ENCODE measurements around the gene ADGRL3. TPM values are rescaled to one million over a fixed set of nuclear protein-coding genes. Genes with fewer than 3 reads are reported as not detected.
"Not testable (repeated sequence)": the region's sequence is repeated elsewhere in the genome, so short reads cannot be mapped to it uniquely, and the experiment has no call there.

The ADGRL3 gene
- total RNA-seq, 1 donor from 2014 or later: 45.9 TPM

DNA sequence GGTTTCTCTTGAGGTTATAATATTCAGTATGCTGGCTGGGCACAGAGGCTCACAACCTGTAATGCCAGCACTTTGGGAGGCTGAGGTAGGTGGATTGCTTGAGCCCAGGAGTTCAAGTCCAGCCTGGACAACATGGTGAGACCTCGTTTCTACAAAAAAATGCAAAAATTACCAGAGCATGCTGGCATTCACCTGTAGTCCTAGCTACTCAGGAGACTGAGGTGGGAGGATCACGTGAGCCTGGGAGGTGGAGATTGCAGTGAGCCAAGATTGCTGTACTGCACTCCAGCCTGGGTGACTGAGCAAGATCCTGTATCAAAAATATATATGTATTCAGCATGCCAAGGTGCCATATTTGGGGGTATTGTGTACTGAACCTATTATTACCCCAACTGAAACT lies 552.5 kb downstream of the ADGRL3 start:
- DNase-seq (ENCODE audit: low spot score) (no peak), ATAC-seq (no peak)
- intact Hi-C loops (cut with DNase I): no loop called here

- DNase-seq (ENCODE audit: low spot score): no peak
- intact Hi-C loops (cut with DNase I): no loop called here
- ATAC-seq: no peak
Measured at GRCh38 chr4:61753739-61754138, 553.6 kb downstream of the ADGRL3 start.

DNA sequence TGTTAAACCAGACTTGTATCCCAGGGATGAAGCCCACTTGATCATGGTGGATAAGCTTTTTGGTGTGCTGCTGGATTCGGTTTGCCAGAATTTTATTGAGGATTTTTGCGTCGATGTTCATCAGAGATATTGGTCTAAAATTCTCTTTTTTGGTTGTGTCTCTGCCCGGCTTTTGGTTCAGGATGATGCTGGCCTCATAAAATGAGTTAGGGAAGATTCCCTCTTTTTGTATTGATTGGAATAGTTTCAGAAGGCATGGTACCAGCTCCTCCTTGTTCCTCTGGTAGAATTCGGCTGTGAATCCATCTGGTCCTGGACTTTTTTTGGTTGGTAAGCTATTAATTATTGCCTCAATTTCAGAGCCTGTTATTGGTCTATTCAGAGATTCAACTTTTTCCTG lies 556.8 kb downstream of the ADGRL3 start:
- ATAC-seq; DNase-seq (ENCODE audit: low spot score); intact Hi-C loops (cut with DNase I): not testable (repeated sequence)

- intact Hi-C loops (cut with DNase I); ATAC-seq; DNase-seq (ENCODE audit: low spot score): not testable (repeated sequence)
Measured at GRCh38 chr4:61757983-61758382, 557.9 kb downstream of the ADGRL3 start.

DNA sequence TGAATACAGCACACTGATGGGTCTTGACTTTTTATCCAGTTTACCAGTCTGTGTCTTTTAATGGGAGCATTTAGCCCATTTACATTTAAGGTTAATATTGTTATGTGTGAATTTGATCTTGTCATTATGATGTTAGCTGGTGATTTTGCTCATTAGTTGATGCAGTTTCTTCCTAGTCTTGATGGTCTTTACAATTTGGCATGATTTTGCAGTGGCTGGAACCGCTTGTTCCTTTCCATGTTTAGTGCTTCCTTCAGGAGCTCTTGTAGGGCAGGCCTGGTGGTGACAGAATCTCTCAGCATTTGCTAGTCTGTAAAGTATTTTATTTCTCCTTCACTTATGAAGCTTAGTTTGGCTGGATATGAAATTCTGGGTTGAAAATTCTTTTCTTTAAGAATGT lies 558.5 kb downstream of the ADGRL3 start:
- ATAC-seq; DNase-seq (ENCODE audit: low spot score); intact Hi-C loops (cut with DNase I): not testable (repeated sequence)

DNA sequence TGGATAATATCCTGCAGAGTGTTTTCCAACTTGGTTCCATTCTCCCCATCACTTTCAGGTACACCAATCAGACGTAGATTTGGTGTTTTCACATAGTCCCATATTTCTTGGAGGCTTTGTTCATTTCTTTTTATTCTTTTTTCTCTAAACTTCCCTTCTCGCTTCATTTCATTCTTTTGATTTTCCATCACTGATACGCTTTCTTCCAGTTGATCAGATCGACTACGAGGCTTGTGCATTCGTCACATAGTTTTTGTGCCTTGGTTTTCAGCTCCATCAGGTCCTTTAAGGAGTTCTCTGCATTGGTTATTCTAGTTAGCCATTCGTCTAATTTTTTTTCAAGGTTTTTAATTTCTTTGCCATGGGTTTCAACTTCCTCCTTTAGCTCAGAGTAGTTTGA lies 559.1 kb downstream of the ADGRL3 start:
- DNase-seq (ENCODE audit: low spot score); intact Hi-C loops (cut with DNase I); ATAC-seq: not testable (repeated sequence)

- ATAC-seq; intact Hi-C loops (cut with DNase I): not testable (repeated sequence)
Measured at GRCh38 chr4:61759885-61760284, 559.8 kb downstream of the ADGRL3 start.

DNA sequence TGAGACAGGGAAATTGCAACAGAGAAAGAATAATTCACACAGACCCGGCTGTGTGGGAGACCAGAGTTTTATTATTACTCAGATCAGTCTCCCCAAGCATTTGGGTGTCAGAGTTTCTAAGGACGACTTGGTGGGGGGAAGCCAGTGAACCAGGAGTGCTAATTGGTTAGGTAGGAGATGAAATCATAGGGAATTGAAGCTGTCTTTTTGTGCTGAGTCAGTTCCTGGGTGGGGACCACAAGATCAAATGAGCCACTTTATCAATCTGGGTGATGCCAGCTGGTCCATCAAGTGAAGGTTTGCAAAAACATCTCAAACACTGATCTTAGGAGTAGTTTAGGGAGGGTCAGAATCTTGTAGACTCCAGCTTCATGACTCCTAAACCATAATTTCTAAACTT lies 560.7 kb downstream of the ADGRL3 start:
- intact Hi-C loops (cut with DNase I): no loop called here
- ATAC-seq (no peak), DNase-seq (ENCODE audit: low spot score) (no peak)

More at GRCh38 chr4:61759885-61760284, 559.8 kb downstream of the ADGRL3 start:
- not testable (repeated sequence) for DNase-seq (ENCODE audit: low spot score)

DNA sequence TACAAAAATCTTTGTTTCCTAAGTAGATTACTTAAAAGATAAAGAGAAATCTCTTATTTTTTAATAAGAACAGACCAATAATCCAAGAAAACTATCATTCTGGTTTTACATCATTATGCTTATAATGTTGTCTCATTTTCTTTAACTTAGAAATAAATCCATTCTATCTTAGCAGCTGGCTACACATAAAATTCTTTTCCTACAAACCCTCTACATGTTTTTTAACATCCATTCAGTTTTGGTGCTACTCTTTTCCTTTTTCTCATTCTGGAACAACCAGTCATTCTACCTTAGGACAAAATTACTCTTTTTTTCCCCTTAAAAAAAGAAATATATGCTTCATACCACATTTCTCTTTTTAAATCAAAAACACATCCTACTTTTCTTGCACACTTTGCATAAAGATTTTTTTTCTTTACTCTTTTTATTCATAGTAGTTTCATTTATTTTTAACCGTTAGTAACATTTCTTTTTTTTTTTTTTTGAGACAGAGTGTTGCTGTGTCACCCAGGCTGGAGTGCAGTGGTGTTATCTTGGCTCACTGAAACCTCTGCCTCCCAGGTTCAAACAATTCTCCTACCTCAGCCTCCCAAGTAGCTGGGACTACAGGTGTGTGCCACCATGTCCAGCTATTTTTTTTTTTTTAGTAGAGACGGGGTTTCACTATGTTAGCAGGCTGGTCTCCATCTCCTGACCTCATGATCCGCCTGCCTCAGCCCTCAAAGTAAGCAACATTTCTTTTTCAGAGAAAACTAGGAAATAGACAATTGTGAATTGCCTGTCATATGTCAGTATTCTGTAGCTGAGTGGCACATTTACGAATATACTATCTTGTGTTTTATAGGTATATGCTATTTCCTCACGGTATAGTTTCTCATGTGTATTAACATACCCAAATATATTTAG lies 562.8 kb downstream of the ADGRL3 start:
- intact Hi-C loops (cut with DNase I): no loop called here
- no peak for ATAC-seq

DNA sequence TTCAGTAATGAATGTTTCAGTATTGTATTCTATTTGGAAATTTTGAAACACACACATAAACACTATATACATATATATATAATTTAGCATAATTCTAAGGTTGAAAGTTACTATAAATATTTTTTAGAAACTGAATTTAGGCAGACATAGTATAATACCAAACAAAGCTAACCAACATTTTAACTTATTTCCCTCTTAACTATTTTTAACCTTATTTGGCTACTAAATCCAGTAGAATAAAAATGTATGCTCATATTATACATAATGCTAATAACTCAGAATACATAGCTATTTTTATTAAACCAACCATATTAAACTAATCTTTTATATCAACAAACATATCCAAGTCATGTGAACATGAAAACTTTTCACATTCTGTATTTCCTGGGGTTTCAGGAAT lies 563.6 kb downstream of the ADGRL3 start:
- DNase-seq (ENCODE audit: low spot score) (no peak), ATAC-seq (no peak)
- intact Hi-C loops (cut with DNase I): no loop called here

More for the DNA sequence above, 562.8 kb downstream of the ADGRL3 start:
- DNase-seq (ENCODE audit: low spot score): no peak

- ATAC-seq; intact Hi-C loops (cut with DNase I); DNase-seq (ENCODE audit: low spot score): not testable (repeated sequence)
Measured at GRCh38 chr4:61764090-61764489, 564.0 kb downstream of the ADGRL3 start.

- DNase-seq (ENCODE audit: low spot score); ATAC-seq; intact Hi-C loops (cut with DNase I): not testable (repeated sequence)
Measured at GRCh38 chr4:61769444-61770167, 569.5 kb downstream of the ADGRL3 start.

GRCh38 chr4:61770456-61770855 lies 570.3 kb downstream of the ADGRL3 start:
- intact Hi-C loops (cut with DNase I): no loop called here
- no peak for ATAC-seq
- DNase-seq (ENCODE audit: low spot score): no peak

GRCh38 chr4:61771056-61771455 lies 570.9 kb downstream of the ADGRL3 start:
- intact Hi-C loops (cut with DNase I): no loop called here
- DNase-seq (ENCODE audit: low spot score) (no peak), ATAC-seq (no peak)

- ATAC-seq: no peak
- DNase-seq (ENCODE audit: low spot score): no peak
- intact Hi-C loops (cut with DNase I): no loop called here
Measured at GRCh38 chr4:61772126-61772525, 572.0 kb downstream of the ADGRL3 start.

GRCh38 chr4:61773655-61774245 lies 573.6 kb downstream of the ADGRL3 start:
- intact Hi-C loops (cut with DNase I): no loop called here
- ATAC-seq (no peak), DNase-seq (ENCODE audit: low spot score) (no peak)

DNA sequence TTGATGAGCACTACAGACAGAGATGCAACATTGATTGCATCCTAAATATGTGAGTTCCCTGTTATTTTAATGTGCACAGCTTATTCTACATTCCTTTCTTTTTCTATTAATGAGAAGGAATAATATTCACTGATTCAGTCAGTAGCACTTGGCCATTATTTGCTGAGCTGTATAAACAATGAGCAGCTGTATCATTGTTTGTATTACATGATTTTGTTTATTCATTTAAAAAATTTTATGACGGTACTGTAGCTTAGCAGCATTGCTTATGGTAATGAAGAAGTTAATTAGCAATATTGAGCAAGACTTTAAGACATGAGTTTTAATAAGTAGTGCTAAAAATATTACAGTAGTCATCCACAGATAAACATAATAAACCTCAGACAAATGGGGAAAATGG lies 582.0 kb downstream of the ADGRL3 start:
- no peak for ATAC-seq
- intact Hi-C loops (cut with DNase I): no loop called here
- no peak for DNase-seq (ENCODE audit: low spot score)

- no peak for DNase-seq (ENCODE audit: low spot score)
- intact Hi-C loops (cut with DNase I): no loop called here
Measured at GRCh38 chr4:61783050-61783449, 582.9 kb downstream of the ADGRL3 start.

GRCh38 chr4:61785761-61786160 lies 585.6 kb downstream of the ADGRL3 start:
- ATAC-seq (no peak), DNase-seq (ENCODE audit: low spot score) (no peak)
- intact Hi-C loops (cut with DNase I): no loop called here

More at GRCh38 chr4:61783050-61783449, 582.9 kb downstream of the ADGRL3 start:
- no peak for ATAC-seq
